Measurements from ENCODE around the gene TRAPPC12.

TRAPPC12 gene

DNA sequence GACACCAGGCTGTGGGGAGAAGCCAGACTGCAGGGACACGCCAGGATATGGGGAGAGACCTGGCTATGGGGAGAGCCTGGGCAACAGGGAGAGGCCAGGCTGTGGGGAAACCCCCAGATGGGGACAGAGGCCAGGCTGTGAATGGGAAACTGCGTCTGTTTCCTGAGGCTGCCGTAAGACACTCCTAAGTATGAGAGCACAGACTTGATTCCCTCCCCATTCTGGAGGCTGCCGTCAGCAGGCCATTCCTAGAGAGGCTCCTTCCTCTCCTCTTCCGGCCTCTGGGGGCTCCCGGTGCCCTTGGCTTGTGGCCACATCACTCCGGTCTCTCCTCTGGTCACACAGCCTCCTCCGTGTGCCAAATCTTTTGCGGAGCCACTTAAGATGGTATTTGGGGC is 107.5 kb downstream of the TRAPPC12 start:
- Histone ChIP-seq H3K27me3 (no peaks in the 10 kb centered on the region), H3K9me3 (no peaks in the 10 kb centered on the region), H3K4me1 (no peaks in the 10 kb centered on the region), H3K36me3 (peaks cover 7% of the 10 kb centered on the region), H3K4me3 (ENCODE audit: low read depth, low read length) (no peak overlapping the region)
- TF ChIP-seq, protein P1, sequence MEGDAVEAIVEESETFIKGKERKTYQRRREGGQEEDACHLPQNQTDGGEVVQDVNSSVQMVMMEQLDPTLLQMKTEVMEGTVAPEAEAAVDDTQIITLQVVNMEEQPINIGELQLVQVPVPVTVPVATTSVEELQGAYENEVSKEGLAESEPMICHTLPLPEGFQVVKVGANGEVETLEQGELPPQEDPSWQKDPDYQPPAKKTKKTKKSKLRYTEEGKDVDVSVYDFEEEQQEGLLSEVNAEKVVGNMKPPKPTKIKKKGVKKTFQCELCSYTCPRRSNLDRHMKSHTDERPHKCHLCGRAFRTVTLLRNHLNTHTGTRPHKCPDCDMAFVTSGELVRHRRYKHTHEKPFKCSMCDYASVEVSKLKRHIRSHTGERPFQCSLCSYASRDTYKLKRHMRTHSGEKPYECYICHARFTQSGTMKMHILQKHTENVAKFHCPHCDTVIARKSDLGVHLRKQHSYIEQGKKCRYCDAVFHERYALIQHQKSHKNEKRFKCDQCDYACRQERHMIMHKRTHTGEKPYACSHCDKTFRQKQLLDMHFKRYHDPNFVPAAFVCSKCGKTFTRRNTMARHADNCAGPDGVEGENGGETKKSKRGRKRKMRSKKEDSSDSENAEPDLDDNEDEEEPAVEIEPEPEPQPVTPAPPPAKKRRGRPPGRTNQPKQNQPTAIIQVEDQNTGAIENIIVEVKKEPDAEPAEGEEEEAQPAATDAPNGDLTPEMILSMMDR (IDR thresholded peaks at IDR 0.05; ENCODE audit: low read depth, low read length): no peak
- no peak for DNase-seq

DNA sequence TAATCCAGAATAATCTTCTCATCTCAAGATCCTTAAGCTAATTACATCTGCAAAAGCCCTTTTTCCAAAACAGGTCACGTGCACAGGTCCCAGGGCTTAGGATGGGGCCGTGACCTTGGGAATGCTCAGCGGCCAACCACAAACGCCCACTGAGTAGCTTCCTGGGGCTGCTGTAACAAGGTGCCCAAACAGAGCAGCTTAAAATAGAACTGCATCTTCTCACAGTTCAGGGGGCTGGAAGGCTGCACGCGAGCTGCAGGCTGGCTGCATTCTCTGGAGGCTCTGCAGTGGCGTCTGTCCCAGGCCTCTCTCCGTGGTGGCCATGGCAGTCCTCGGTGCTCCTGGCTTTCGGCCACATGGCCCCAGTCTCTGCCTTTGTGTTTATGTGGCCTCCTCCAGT is 107.9 kb downstream of the TRAPPC12 start:
- TF ChIP-seq, protein P1 (IDR thresholded peaks at IDR 0.05; ENCODE audit: low read depth, low read length): no peak

DNA sequence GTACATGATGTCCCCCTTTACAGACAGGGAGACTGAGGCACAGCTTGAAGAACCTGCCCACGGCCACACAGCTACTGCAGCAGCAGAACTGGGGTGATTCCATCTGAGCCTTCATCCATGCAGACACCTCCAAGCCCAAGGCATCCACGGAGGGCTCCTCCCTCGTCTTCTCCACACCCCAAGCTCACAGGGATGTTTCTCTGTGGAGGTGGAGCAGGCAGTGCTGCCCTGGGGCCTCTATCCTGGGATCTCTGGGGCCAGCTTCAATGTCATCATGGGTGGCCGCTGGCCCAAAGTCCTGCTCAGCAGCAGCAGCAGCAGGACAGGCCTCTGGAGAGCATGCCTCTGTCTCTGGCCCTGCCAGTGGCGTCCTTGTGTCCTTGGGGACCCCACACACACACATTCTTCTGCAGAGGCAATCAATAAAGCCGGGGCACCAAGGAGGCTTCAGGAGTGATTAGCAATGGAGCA is 108.6 kb downstream of the TRAPPC12 start:
- H3K4me3 ChIP-seq (ENCODE audit: low read depth, low read length): no peak overlapping the region
- peaks cover under 1% of the 10 kb centered on the region; the same call in 1 of the 2 replicates for H3K4me1 ChIP-seq
- H3K36me3 ChIP-seq: peaks cover 7% of the 10 kb centered on the region
- H3K9me3 ChIP-seq: no peaks in the 10 kb centered on the region
- TF ChIP-seq, protein P1 (IDR thresholded peaks at IDR 0.05; ENCODE audit: low read depth, low read length): no peak
- no peaks in the 10 kb centered on the region for H3K27me3 ChIP-seq
- no peak for DNase-seq

More for the DNA sequence above, 107.9 kb downstream of the TRAPPC12 start:
- Histone ChIP-seq H3K4me3 (ENCODE audit: low read depth, low read length) (no peak overlapping the region), H3K9me3 (no peaks in the 10 kb centered on the region), H3K4me1 (no peaks in the 10 kb centered on the region), H3K27me3 (no peaks in the 10 kb centered on the region), H3K36me3 (peaks cover 7% of the 10 kb centered on the region)
- no peak for DNase-seq

DNA sequence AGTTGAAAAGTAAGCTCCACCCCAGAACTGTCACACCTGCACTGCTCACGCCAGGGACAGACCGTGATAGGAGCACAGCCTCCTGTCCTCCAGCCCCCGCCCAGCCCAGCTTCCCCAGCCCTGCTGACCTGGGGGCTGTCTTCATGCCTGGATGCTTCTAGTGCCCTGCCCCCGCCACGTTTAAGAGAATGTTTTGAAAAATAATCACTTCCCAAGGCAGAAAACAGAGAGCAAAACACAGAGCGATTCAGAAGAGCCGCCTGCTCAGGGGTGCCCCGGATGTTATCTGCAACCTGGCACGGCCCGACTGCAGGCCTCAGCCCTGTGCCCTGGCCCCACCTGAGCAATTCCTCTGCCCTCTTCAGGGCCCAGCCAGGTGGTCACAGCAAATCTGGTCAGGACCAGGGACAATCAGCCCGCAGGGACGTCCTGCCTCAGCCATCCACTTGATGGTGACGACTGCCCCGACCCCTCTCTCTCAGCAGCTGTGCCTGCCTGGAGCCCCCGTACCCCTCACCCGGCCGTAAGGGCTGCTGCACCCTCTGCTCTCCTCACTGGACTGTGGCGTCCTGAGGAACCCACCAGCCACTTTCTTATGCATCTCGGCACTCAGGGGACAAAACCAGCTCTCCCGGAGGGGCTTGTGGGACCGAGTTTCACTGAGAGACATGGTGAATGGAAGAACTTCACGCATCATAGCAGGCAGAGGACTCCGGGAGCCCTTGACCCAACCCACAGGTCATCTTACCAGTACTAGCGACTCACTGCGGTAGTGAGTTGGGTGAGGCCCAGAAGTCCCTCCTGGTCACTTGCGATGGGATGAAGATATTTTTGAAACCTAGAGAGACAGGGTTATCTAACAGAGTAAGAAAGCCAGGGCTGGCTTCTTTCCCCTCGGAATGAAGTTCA is 109.6 kb downstream of the TRAPPC12 start:
- TF ChIP-seq, protein P1 (IDR thresholded peaks at IDR 0.05; ENCODE audit: low read depth, low read length): no peak
- Histone ChIP-seq H3K9me3 (no peaks in the 10 kb centered on the region), H3K4me3 (ENCODE audit: low read depth, low read length) (no peak overlapping the region), H3K4me1 (peaks cover 5% of the 10 kb centered on the region; the same call in 1 of the 2 replicates), H3K36me3 (peaks cover 7% of the 10 kb centered on the region), H3K27me3 (no peaks in the 10 kb centered on the region)
- no peak for DNase-seq

DNA sequence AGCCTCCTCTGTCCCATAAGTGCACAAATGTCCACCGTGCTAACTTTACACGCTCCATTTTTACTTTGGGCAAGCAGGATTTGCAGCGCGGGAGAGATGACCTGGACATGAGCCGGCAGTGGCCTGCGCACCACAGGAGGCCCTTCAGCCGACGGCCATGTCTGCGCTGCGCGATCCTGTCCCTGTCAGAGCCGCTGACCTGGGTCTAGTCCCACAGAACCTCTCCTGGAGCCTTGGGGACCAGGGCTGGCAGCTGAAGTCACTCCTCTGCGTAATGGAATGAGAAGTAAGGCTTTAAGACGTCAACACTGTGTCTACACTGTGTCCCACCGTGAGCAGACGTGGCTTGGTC is 110.2 kb downstream of the TRAPPC12 start:
- H3K36me3 ChIP-seq: peaks cover 7% of the 10 kb centered on the region
- no peak overlapping the region for H3K4me3 ChIP-seq (ENCODE audit: low read depth, low read length)
- peaks cover 5% of the 10 kb centered on the region; the same call in 1 of the 2 replicates for H3K4me1 ChIP-seq
- TF ChIP-seq, protein P1 (IDR thresholded peaks at IDR 0.05; ENCODE audit: low read depth, low read length): no peak
- no peaks in the 10 kb centered on the region for H3K9me3 ChIP-seq
- no peaks in the 10 kb centered on the region for H3K27me3 ChIP-seq
- no peak for DNase-seq
